Activated B cell treated with CpG ODN at 0.5 μM for 24 hours (primary cell): ENCODE measurements around the gene ZACN. TPM values are rescaled to one million over a fixed set of nuclear protein-coding genes. Genes with fewer than 3 reads are reported as not detected.

ENCODE experiments used
- ATAC-seq: fragments of 200-7000 bp; cut with Tn5 transposase; one replicate; pipeline ENCODE4 v1.10.0; 2021; ENCODE audit warnings: low read depth, mild to moderate bottlenecking, moderate library complexity
- CTCF ChIA-PET: fragments of 350-600 bp; sonication (Branson Sonifier 250); formaldehyde crosslinking; loops from one replicate; lab custom pipeline; 2021; ENCODE audit warnings: antibody characterized with exemption; lab: Charles Lee
- POLR2A ChIA-PET: fragments of 350-600 bp; sonication (Branson Sonifier 250); formaldehyde crosslinking; loops from one replicate; lab custom pipeline; 2021; ENCODE audit warnings: antibody characterized with exemption; lab: Charles Lee
- DNase-seq: peaks from one replicate; pipeline ENCODE4 v3.0.0; 2022
- H3K27ac Mint-ChIP-seq: one replicate; pipeline ENCODE4 v1.8.0; 2020; ENCODE audit warnings: mixed read lengths
- H3K27me3 Mint-ChIP-seq: one replicate; pipeline ENCODE4 v1.8.0; 2021; ENCODE audit warnings: mixed read lengths
- H3K36me3 Mint-ChIP-seq: one replicate; pipeline ENCODE4 v1.8.0; 2021; ENCODE audit warnings: low read depth, mixed read lengths
- H3K4me1 Mint-ChIP-seq: one replicate; pipeline ENCODE4 v1.8.0; 2021; ENCODE audit warnings: mixed read lengths
- H3K4me3 Mint-ChIP-seq: one replicate; pipeline ENCODE4 v1.8.0; 2020; ENCODE audit warnings: mild to moderate bottlenecking, mixed read lengths
- H3K9me3 Mint-ChIP-seq: one replicate; pipeline ENCODE4 v1.8.0; 2020; ENCODE audit warnings: mixed read lengths
- intact Hi-C: fragments of 100-400 bp; cut with micrococcal nuclease; formaldehyde crosslinking; loops from one replicate; pipeline ENCODE4 v1.15.1; 2024
- total RNA-seq: library from RNA; stranded (reverse); gene quantifications from 2 replicates; pipeline ENCODE4 v1.2.3, GENCODE V29; 2022
- TF ChIP-seq, protein P1 (sequence below): fragments of 200-600 bp; IDR thresholded peaks from one replicate; pipeline ENCODE4 v1.8.0; 2022; ENCODE audit warnings: antibody characterized with exemption, mild to moderate bottlenecking

Gene ZACN
- total RNA-seq, 1 donor from 2014 or later = 0.67 TPM

DNA sequence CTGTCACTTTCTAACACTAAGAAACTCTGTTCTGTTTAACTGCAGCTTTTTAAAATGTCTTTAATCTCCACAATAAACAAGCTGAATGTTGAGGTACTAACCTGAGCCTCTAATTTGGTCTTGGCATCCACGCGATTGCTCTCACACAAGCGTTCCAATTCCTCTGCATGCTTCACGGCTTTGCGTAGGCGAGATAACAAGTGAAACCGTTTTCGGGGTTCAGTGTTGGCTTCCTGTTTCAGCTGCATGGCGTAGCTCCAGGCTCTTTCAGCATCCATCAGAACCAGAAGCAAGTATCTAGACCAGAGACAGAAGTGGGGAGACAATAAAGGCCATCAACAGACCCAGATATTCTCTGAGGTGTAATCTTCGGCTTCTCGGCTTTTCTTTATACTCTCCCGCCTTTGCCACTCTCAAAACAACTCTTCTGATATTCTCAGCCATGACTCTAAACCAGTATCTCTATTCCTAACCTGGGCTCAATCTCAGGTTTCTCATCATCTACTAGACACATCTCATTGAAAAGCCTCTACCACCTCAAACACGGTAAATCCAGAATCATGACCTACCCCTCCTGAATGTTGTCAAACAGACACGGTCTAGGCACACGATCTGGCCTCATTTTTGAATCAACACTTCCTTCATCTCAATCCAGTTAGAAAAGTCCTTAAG is 15.0 kb upstream of the ZACN start:
- intact Hi-C loops = no loop called here
- POLR2A ChIA-PET = interaction anchor here (0.6 to 0.9 kb wide), 2 partner anchors 8 to 28 kb away, joined by 3 to 4 read pairs; partner anchors contain the start of gene SRP68
- ATAC-seq = peak; percentile 42
- DNase-seq = no peak
- Mint-ChIP-seq H3K27me3 (no peaks in the 10 kb centered on the region), H3K36me3 (peaks cover 81% of the 10 kb centered on the region), H3K9me3 (no peaks in the 10 kb centered on the region), H3K4me1 (peaks cover 10% of the 10 kb centered on the region), H3K4me3 (no peak overlapping the region), H3K27ac (peak overlapping the region; percentile 72)
- TF ChIP-seq, protein P1, sequence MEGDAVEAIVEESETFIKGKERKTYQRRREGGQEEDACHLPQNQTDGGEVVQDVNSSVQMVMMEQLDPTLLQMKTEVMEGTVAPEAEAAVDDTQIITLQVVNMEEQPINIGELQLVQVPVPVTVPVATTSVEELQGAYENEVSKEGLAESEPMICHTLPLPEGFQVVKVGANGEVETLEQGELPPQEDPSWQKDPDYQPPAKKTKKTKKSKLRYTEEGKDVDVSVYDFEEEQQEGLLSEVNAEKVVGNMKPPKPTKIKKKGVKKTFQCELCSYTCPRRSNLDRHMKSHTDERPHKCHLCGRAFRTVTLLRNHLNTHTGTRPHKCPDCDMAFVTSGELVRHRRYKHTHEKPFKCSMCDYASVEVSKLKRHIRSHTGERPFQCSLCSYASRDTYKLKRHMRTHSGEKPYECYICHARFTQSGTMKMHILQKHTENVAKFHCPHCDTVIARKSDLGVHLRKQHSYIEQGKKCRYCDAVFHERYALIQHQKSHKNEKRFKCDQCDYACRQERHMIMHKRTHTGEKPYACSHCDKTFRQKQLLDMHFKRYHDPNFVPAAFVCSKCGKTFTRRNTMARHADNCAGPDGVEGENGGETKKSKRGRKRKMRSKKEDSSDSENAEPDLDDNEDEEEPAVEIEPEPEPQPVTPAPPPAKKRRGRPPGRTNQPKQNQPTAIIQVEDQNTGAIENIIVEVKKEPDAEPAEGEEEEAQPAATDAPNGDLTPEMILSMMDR = no peak
- CTCF ChIA-PET = interaction anchor here (0.5 kb wide), 1 partner anchor 41 kb away, joined by 3 read pairs; no protein-coding TSS in a partner anchor

DNA sequence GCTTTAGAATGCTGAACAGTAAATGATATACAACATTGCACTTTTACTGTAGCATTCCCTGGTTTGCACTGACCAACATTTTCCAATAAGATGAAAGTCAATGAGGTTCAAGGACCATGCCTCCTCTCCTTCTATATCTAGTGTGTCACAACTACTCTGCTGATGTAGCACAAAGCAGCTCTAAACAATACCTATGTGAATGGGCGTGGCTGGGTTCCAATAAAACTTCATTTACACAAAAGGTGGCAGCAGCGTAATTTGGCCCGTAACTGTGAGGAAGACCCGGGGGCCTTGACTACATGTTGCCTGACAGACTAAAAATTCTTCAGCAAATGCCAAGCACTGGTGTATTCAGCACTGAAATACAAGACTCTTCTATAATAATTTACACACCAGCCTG is 13.2 kb upstream of the ZACN start:
- H3K9me3 Mint-ChIP-seq = no peaks in the 10 kb centered on the region
- no peaks in the 10 kb centered on the region for H3K27me3 Mint-ChIP-seq
- TF ChIP-seq, protein P1 = no peak
- DNase-seq (no peak), ATAC-seq (no peak)
- H3K4me3 Mint-ChIP-seq = no peak overlapping the region
- H3K36me3 Mint-ChIP-seq = peaks cover 73% of the 10 kb centered on the region
- H3K27ac Mint-ChIP-seq = no peak overlapping the region
- CTCF ChIA-PET = interaction anchor here (0.8 to 1.0 kb wide), 2 partner anchors 214 to 301 kb away, joined by 3 read pairs; partner anchors contain the start of gene GALK1
- POLR2A ChIA-PET = no interaction called here
- H3K4me1 Mint-ChIP-seq = peaks cover 16% of the 10 kb centered on the region
- intact Hi-C loops = no loop called here

DNA sequence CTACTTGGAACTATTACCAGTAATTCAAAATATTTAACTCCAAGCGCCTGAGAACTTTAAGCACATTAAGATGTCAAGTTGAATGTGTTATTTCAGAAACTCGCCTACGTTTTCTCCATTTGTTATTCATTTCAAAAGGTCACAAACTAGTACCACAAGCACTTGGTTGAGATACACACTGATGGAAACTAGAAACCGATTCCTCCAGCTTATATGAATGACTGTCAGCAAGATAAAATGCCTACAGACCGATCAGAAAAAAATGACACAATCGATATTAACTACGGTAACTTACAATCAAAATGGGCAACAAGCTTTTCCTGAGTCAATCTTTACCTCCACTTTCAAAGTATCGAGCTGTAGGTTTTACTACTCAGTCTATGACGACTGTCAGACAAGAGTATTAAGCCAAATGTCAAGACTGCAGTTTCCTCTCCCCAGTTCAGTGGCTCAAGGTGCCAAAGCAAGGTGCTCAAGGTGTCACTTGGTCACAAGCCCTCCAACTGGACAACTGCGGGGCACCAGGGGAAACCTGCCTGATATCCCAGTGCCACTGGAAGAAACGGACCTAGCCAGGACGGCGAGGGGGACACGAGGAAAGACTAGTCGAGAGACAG is 7.3 kb upstream of the ZACN start:
- Mint-ChIP-seq H3K27me3 (peaks cover 20% of the 10 kb centered on the region), H3K9me3 (no peaks in the 10 kb centered on the region), H3K36me3 (peaks cover 28% of the 10 kb centered on the region), H3K4me1 (peaks cover 38% of the 10 kb centered on the region), H3K4me3 (peak overlapping the region; percentile 94), H3K27ac (peak overlapping the region; percentile 90)
- ATAC-seq = no peak
- POLR2A ChIA-PET = interaction anchor here (0.5 to 2.0 kb wide), 10 partner anchors 32 to 457 kb away, joined by 3 to 9 read pairs (median 4); partner anchors contain the start of genes EXOC7, PRPSAP1 and UBALD2
- DNase-seq = no peak
- TF ChIP-seq, protein P1 = no peak
- intact Hi-C loops = loop anchor here (1.0 to 5.0 kb wide), 3 partner anchors 32 to 311 kb away; partner anchors contain the start of genes EXOC7, MRPL38 and SPHK1
- CTCF ChIA-PET = interaction anchor here (0.6 to 1.4 kb wide), 2 partner anchors 208 to 302 kb away, joined by 3 read pairs; no protein-coding TSS in a partner anchor

DNA sequence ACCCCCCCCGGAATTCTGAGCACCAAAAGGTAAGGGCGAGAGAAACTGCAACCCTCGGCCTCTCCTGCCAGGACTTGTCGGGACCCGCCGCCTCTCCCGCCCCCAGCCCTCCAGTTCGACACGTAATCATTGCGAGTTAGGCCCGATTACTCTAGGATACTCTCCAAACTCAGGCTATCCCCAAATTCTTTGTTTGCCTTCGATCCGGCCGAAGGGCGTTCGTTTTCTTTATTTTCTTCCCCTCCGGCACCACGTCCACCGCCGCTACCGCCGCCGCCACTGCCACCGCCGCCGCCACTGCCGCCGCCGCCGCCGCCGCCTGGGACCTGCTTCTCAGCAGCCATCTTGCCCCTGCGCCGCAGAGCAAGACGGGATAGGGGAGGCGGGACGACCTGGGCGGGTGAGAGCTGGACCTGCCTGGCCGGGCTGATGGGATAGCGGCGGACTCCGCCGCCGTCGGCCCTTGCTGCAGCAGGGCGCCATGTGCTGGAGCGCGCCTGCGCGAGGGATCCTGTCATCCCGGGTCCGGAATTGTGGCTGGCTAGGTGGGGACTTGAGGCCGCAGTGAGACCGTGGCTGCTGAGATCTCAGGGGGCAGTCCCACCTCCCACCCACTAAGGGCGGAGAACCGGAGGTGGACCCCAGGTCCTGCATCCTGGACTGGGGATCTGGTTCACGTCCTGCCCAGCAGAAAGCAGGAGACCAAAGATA is 6.7 kb upstream of the ZACN start, which contains the start of gene SRP68:
Gene SRP68 (minus strand): TSS at position 370 of the 711 bp plus-strand sequence. CDS start 26 bp downstream, at position 344.
- TF ChIP-seq, protein P1 = no peak
- peak within 1 kb of the TSS; percentile 94 for H3K4me3 Mint-ChIP-seq
- intact Hi-C loops = loop anchor here (1.0 to 5.0 kb wide), 3 partner anchors 31 to 310 kb away; partner anchors contain the start of genes EXOC7, MRPL38 and SPHK1
- peak; percentile 92 for ATAC-seq
- H3K4me1 Mint-ChIP-seq = peaks cover 45% of the 10 kb centered on the region
- POLR2A ChIA-PET = interaction anchor here (0.5 to 1.4 kb wide), 11 partner anchors 9 to 456 kb away, joined by 3 to 9 read pairs (median 4); partner anchors contain the start of genes EXOC7, PRPSAP1 and UBALD2
- peak within 1 kb of the TSS; percentile 90 for H3K27ac Mint-ChIP-seq
- peak; percentile 79 for DNase-seq
- H3K36me3 Mint-ChIP-seq = peaks cover 22% of the 10 kb centered on the region
- CTCF ChIA-PET = interaction anchor here (0.6 kb wide), 1 partner anchor 301 kb away, joined by 3 read pairs; no protein-coding TSS in a partner anchor
- no peaks in the 10 kb centered on the region for H3K9me3 Mint-ChIP-seq
- H3K27me3 Mint-ChIP-seq = peaks cover 26% of the 10 kb centered on the region
